K562 (cell line): ENCODE data around the gene PPT2. TPM values are rescaled to one million over a fixed set of nuclear protein-coding genes. Genes with fewer than 3 reads are reported as not detected.
A peak's percentile ranks its signal among the peaks of the same experiment; 100 is the strongest.

Experiments used
- AFF4 ChIP-seq: sonication (generic); formaldehyde crosslinking; IDR thresholded peaks from 2 replicates; pipeline ENCODE4 v1.8.0; 2023; ENCODE audit warnings: mild to moderate bottlenecking, missing genetic modification reagents
- ARID1B ChIP-seq: fragments of 450-650 bp; IDR thresholded peaks from 2 replicates; pipeline ENCODE4 v1.6.1; 2016; ENCODE audit warnings: antibody characterized with exemption, mild to moderate bottlenecking, inconsistent platforms
- ATF1 ChIP-seq, 2 experiments: fragments of 450-650 bp in 1 of 2; IDR thresholded peaks; 2 replicates each; pipeline ENCODE4 v1.6.1; 2016; ENCODE audit warnings: missing compliant biosample characterization in 1 of 2, missing genetic modification characterization in 1 of 2
- HDAC8 ChIP-seq: fragments of 450-650 bp; IDR thresholded peaks from 2 replicates; pipeline ENCODE4 v1.6.1; 2016; ENCODE audit warnings: mild to moderate bottlenecking, missing genetic modification characterization, moderate library complexity, missing compliant biosample characterization
- HES1 ChIP-seq: fragments of 450-650 bp; IDR thresholded peaks from 2 replicates; pipeline ENCODE4 v1.6.1; 2016; ENCODE audit warnings: low read depth, mild to moderate bottlenecking, moderate library complexity
- KAT7 ChIP-seq: sonication (generic); formaldehyde crosslinking; IDR thresholded peaks from 2 replicates; pipeline ENCODE4 v1.8.0; 2022; ENCODE audit warnings: missing genetic modification reagents, mild to moderate bottlenecking, borderline replicate concordance
- KDM2B ChIP-seq: fragments of 250-450 bp; sonication (Bioruptor Pico); IDR thresholded peaks from 2 replicates; pipeline ENCODE4 v1.8.0; 2021; ENCODE audit warnings: mild to moderate bottlenecking, moderate library complexity
- MLX ChIP-seq, 2 experiments: fragments of 450-650 bp in 1 of 2; sonication (generic) in 1 of 2; formaldehyde crosslinking; conservative IDR thresholded peaks; 2 replicates each; pipeline versions ENCODE4 v1.4.0 to v1.8.1; 2020 to 2022; ENCODE audit warnings: mild to moderate bottlenecking in 1 of 2, missing genetic modification reagents in 1 of 2
- NCOA2 ChIP-seq, 2 experiments: fragments of 450-650 bp; IDR thresholded peaks; 2 replicates each; pipeline ENCODE4 v1.6.1; 2018; ENCODE audit warnings: mild to moderate bottlenecking in 2 of 2, moderate library complexity in 1 of 2; ENCODE audit not compliant: partially characterized antibody in 2 of 2
- SMAD4 ChIP-seq: fragments of 250-450 bp; sonication (Bioruptor Pico); conservative IDR thresholded peaks from 2 replicates; pipeline ENCODE4 v1.8.0; 2021; ENCODE audit warnings: inconsistent platforms, mild to moderate bottlenecking, moderate library complexity
- XRCC4 ChIP-seq: IDR thresholded peaks from one replicate; pipeline ENCODE4 v1.6.1; 2011; ENCODE audit not compliant: insufficient read depth, insufficient read length; ENCODE audit errors: extremely low read depth
- ZFP36 ChIP-seq: fragments of 150-350 bp; IDR thresholded peaks from 2 replicates; pipeline ENCODE4 v1.6.1; 2018; ENCODE audit warnings: low read length, low read depth; ENCODE audit not compliant: partially characterized antibody
- ZNF277 ChIP-seq: fragments of 250-450 bp; sonication (Bioruptor Pico); IDR thresholded peaks from 2 replicates; pipeline ENCODE4 v1.8.0; 2022; ENCODE audit warnings: inconsistent platforms, mild to moderate bottlenecking, moderate library complexity, borderline replicate concordance
- ZNF696 ChIP-seq: fragments of 250-450 bp; sonication (Bioruptor Pico); conservative IDR thresholded peaks from 2 replicates; pipeline ENCODE4 v1.4.0; 2020; ENCODE audit warnings: mild to moderate bottlenecking, moderate library complexity
- polyA plus RNA-seq, 8 experiments: library from polyadenylated mRNA; depleted of rRNA in 4 of 8; stranded (reverse) in 5 of 8; unstranded in 3 of 8; fragments of >200 nt; fragmentation: Nextera tagmentation in 2 of 8; fragmentation: Illumina TruSeq in 1 of 8; extraction: Ambion mirVana in 2 of 8; extraction: Trizol in 1 of 8; gene quantifications; 2 replicates each; pipeline versions ENCODE4 v1.2.1 to v1.2.3, GENCODE V29; 2011 to 2014; ENCODE audit warnings: inconsistent platforms in 1 of 8, missing spikeins in 1 of 8
- total RNA-seq, 7 experiments: library from RNA; depleted of rRNA in 6 of 7; stranded (reverse); fragments of >200 nt in 6 of 7; fragmentation: Illumina TruSeq in 2 of 7; extraction: Trizol in 2 of 7; gene quantifications; 2 replicates each; pipeline versions ENCODE4 v1.2.1 to v1.2.3, GENCODE V29; 2011 to 2021; ENCODE audit warnings: low replicate concordance in 1 of 7
- TF ChIP-seq, protein P1 (sequence below): fragments of 250-450 bp; sonication (Bioruptor Pico); IDR thresholded peaks from 2 replicates; pipeline ENCODE4 v1.4.0; 2020; ENCODE audit warnings: mild to moderate bottlenecking, moderate library complexity, borderline replicate concordance

The PPT2 gene
- total and polyA plus RNA-seq, 9 of the 15 experiments (the other 6 are each of a cell fraction or from before 2014, with no cell fraction given), result 27.4 to 98.8 (median 69.9) TPM

DNA sequence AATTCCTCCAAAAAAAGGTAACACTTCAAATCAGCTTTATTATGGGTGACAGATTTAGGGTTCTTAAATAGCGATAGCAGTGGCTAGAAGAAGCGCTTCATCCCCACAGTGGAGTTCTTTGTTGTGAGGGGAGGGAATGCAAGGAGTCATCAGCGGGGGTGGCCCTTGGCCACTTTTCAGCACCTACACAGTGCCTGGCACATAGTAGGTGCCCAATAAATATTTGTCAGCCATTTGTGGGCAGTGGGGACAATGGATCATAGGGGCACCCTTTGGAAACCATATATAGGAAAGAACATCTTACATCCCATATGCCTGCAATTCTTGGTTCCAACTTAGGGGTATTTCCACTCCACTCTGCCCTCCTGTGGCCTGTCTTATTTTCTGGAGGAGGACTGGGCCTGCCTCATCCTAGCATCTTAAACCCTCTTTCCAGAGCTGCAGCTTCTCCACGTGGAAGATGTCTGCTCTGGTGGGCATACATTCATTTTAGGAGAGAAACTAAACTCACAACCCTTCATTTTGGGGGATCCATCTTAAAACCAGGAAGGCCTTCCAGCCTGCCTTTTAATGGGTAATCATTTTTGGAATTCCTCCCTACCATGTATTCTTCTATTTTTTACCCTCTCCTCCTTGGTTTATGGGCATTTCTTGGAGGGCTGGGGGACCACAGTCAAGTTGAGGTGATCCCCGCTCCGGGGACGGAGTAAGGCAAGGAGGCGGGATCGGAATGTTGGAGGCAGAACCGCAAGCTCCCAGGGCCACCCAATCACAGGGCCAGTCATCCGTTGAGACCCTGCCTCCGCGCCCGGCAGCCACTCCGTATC, 41.1 kb downstream of the PPT2 start (continued):
- TF ChIP-seq ZFP36 (no peak), NCOA2 (IDR thresholded peaks at IDR 0.05; ENCODE audit: partially characterized antibody in 2 of 2) (no peak), ARID1B (peak; percentile 50; the same call in 1 of the 2 replicates), MLX (CRISPR knock-in tag; conservative IDR thresholded peaks at IDR 0.05) (no peak), XRCC4 (no peak), ZNF277 (CRISPR knock-in tag) (no peak), KDM2B (CRISPR knock-in tag) (no peak), SMAD4 (CRISPR knock-in tag) (no peak), HDAC8 (tag) (no peak), ATF1 (CRISPR knock-in tag; IDR thresholded peaks at IDR 0.05) (no peak), ATF1 (tag; IDR thresholded peaks at IDR 0.05) (no peak), HES1 (no peak), KAT7 (no peak), AFF4 (CRISPR knock-in tag) (peak; percentile 7; the same call in 1 of the 2 replicates), ZNF696 (CRISPR knock-in tag) (no peak)
- TF ChIP-seq, protein P1, sequence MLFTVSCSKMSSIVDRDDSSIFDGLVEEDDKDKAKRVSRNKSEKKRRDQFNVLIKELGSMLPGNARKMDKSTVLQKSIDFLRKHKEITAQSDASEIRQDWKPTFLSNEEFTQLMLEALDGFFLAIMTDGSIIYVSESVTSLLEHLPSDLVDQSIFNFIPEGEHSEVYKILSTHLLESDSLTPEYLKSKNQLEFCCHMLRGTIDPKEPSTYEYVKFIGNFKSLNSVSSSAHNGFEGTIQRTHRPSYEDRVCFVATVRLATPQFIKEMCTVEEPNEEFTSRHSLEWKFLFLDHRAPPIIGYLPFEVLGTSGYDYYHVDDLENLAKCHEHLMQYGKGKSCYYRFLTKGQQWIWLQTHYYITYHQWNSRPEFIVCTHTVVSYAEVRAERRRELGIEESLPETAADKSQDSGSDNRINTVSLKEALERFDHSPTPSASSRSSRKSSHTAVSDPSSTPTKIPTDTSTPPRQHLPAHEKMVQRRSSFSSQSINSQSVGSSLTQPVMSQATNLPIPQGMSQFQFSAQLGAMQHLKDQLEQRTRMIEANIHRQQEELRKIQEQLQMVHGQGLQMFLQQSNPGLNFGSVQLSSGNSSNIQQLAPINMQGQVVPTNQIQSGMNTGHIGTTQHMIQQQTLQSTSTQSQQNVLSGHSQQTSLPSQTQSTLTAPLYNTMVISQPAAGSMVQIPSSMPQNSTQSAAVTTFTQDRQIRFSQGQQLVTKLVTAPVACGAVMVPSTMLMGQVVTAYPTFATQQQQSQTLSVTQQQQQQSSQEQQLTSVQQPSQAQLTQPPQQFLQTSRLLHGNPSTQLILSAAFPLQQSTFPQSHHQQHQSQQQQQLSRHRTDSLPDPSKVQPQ (CRISPR knock-in tag), result no peak
